Sciatic nerve (tissue), 2 donors: ENCODE measurements around the gene HHATL. TPM values are rescaled to one million over a fixed set of nuclear protein-coding genes. Genes with fewer than 3 reads are reported as not detected.

Source experiments
- ATAC-seq: fragments of 200-7000 bp; cut with Tn5 transposase; one replicate; pipeline ENCODE4 v1.9.1; 2020; ENCODE audit warnings: mild to moderate bottlenecking, moderate library complexity
- DNase-seq: peaks from one replicate; pipeline ENCODE4 v3.0.0-alpha.2; 2020; ENCODE audit warnings: low spot score
- intact Hi-C: fragments of 100-400 bp; cut with DNase I; formaldehyde crosslinking; loops from one replicate; pipeline ENCODE4 v1.14.2; 2022
- total RNA-seq: library from RNA; stranded (reverse); fragmentation: NEBNext Ultra II Directional; extraction: Animal tissue kit (Norgen Biotek cat#: 25700); gene quantifications from one replicate; pipeline ENCODE4 v1.2.1, GENCODE V29; 2021
- donor health status: DM: no; HTN: no; CAD: no.
- donor health status: DM: no; HTN: no; CAD: no.

Gene HHATL
- total RNA-seq, 1 donor from 2014 or later = not detected

GRCh38 chr3:42672515-42672914, 30.1 kb downstream of the HHATL start:
- no peak for ATAC-seq
- DNase-seq = no peak
- intact Hi-C loops = no loop called here

GRCh38 chr3:42670670-42671069, 31.9 kb downstream of the HHATL start:
- DNase-seq (no peak), ATAC-seq (no peak)
- intact Hi-C loops = no loop called here

GRCh38 chr3:42670051-42670576, 32.5 kb downstream of the HHATL start:
- intact Hi-C loops = no loop called here
- DNase-seq (no peak), ATAC-seq (no peak)

- ATAC-seq (no peak), DNase-seq (peak; percentile 40)
- intact Hi-C loops = no loop called here
Observed at GRCh38 chr3:42668793-42669217, 33.8 kb downstream of the HHATL start.

- DNase-seq = no peak
- intact Hi-C loops = no loop called here
- ATAC-seq = no peak
Observed at GRCh38 chr3:42668413-42668760, 34.2 kb downstream of the HHATL start.

- DNase-seq = peak; percentile 58
- ATAC-seq = no peak
- intact Hi-C loops = no loop called here
Observed at GRCh38 chr3:42667523-42668412, 34.8 kb downstream of the HHATL start.

- intact Hi-C loops = no loop called here
- no peak for ATAC-seq
- DNase-seq = peak; percentile 54
Observed at GRCh38 chr3:42667096-42667522, 35.5 kb downstream of the HHATL start.

GRCh38 chr3:42666577-42666998, 36.0 kb downstream of the HHATL start:
- intact Hi-C loops = no loop called here
- peak; percentile 45 for DNase-seq
- ATAC-seq = peak; percentile 15

GRCh38 chr3:42666022-42666421, 36.6 kb downstream of the HHATL start:
- intact Hi-C loops = no loop called here
- ATAC-seq (no peak), DNase-seq (no peak)

- intact Hi-C loops = no loop called here
Observed at GRCh38 chr3:42665050-42665878, 37.3 kb downstream of the HHATL start.

GRCh38 chr3:42664438-42664803, 38.2 kb downstream of the HHATL start:
- DNase-seq (no peak), ATAC-seq (no peak)
- intact Hi-C loops = no loop called here

More at GRCh38 chr3:42665050-42665878, 37.3 kb downstream of the HHATL start:
- no peak for ATAC-seq
- no peak for DNase-seq

- intact Hi-C loops = no loop called here
- ATAC-seq = no peak
Observed at GRCh38 chr3:42663581-42664437, 38.8 kb downstream of the HHATL start.

GRCh38 chr3:42662813-42663535, 39.6 kb downstream of the HHATL start:
- ATAC-seq = no peak
- intact Hi-C loops = no loop called here
- no peak for DNase-seq

More at GRCh38 chr3:42663581-42664437, 38.8 kb downstream of the HHATL start:
- no peak for DNase-seq

- intact Hi-C loops = no loop called here
- ATAC-seq = no peak
- no peak for DNase-seq
Observed at GRCh38 chr3:42662037-42662812, 40.4 kb downstream of the HHATL start.

GRCh38 chr3:42661593-42662022, 41.0 kb downstream of the HHATL start:
- DNase-seq = no peak
- intact Hi-C loops = no loop called here
- no peak for ATAC-seq

- ATAC-seq = no peak
- intact Hi-C loops = no loop called here
- DNase-seq = no peak
Observed at GRCh38 chr3:42660898-42661297, 41.7 kb downstream of the HHATL start.

GRCh38 chr3:42660131-42660715, 42.4 kb downstream of the HHATL start:
- intact Hi-C loops = no loop called here
- no peak for DNase-seq

More at GRCh38 chr3:42660131-42660715, 42.4 kb downstream of the HHATL start:
- no peak for ATAC-seq
